Naive thymus-derived CD4-positive, alpha-beta T cell (primary cell): ENCODE data around the gene PGAM1. TPM values are rescaled to one million over a fixed set of nuclear protein-coding genes. Genes with fewer than 3 reads are reported as not detected.

Source experiments
- ATAC-seq: fragments of 150-1000 bp; cut with Tn5 transposase; 2 replicates; pipeline ENCODE4 v1.10.0; 2021; ENCODE audit warnings: mild to moderate bottlenecking, moderate library complexity
- CTCF ChIA-PET: fragments of 350-600 bp; sonication (Branson Sonifier 250); formaldehyde crosslinking; loops from one replicate; lab custom pipeline; 2021; ENCODE audit warnings: antibody characterized with exemption; lab: Charles Lee
- POLR2A ChIA-PET: fragments of 350-600 bp; sonication (Branson Sonifier 250); formaldehyde crosslinking; loops from one replicate; lab custom pipeline; 2021; ENCODE audit warnings: antibody characterized with exemption, inconsistent platforms; lab: Charles Lee
- DNase-seq, 9 donors: peaks; one replicate each; pipeline versions ENCODE4 v3.0.0 to v3.0.0-alpha.2; 2020 to 2022; ENCODE audit warnings: mixed read lengths in 1 of 9
- H3K27ac ChIP-seq: one replicate; pipeline ENCODE4 v1.7.0; 2013; ENCODE audit warnings: mild to moderate bottlenecking, low read depth, low read length, moderate library complexity
- H3K27me3 ChIP-seq, 2 donors: one replicate each; pipeline ENCODE4 v1.7.0; 2013; ENCODE audit warnings: low read length in 2 of 2, mild to moderate bottlenecking in 2 of 2, moderate library complexity in 2 of 2; ENCODE audit not compliant: control insufficient read depth in 2 of 2, insufficient read depth in 2 of 2
- H3K36me3 ChIP-seq, 3 experiments: 1 replicate in 2 of 3; 2 replicates in 1 of 3; pipeline ENCODE4 v1.7.0; 2013; ENCODE audit warnings: low read length in 3 of 3, mild to moderate bottlenecking in 3 of 3, moderate library complexity in 1 of 3; ENCODE audit not compliant: insufficient read depth in 3 of 3, control insufficient read depth in 2 of 3
- H3K4me1 ChIP-seq, 2 donors: one replicate each; pipeline ENCODE4 v1.7.0; 2013; ENCODE audit warnings: low read length in 2 of 2, mild to moderate bottlenecking in 2 of 2, moderate library complexity in 1 of 2; ENCODE audit not compliant: control insufficient read depth in 2 of 2, insufficient read depth in 2 of 2
- H3K4me3 ChIP-seq: 2 replicates; pipeline ENCODE4 v1.7.0; 2013; ENCODE audit warnings: mild to moderate bottlenecking, low read length
- H3K9me3 ChIP-seq, 3 experiments: 1 replicate in 2 of 3; 2 replicates in 1 of 3; pipeline ENCODE4 v1.7.0; 2013; ENCODE audit warnings: low read length in 3 of 3; ENCODE audit not compliant: control insufficient read depth in 2 of 3
- H3K27ac Mint-ChIP-seq, 9 donors: one replicate each; pipeline ENCODE4 v1.8.0; 2020 to 2022; ENCODE audit warnings: mixed read lengths in 9 of 9, mild to moderate bottlenecking in 8 of 9, moderate library complexity in 5 of 9, inconsistent platforms in 2 of 9
- H3K27me3 Mint-ChIP-seq, 5 donors: one replicate each; pipeline ENCODE4 v1.8.0; 2021 to 2022; ENCODE audit warnings: mixed read lengths in 5 of 5, mild to moderate bottlenecking in 1 of 5
- H3K36me3 Mint-ChIP-seq, 5 donors: one replicate each; pipeline ENCODE4 v1.8.0; 2020 to 2022; ENCODE audit warnings: mixed read lengths in 5 of 5, mild to moderate bottlenecking in 3 of 5, inconsistent platforms in 1 of 5
- H3K4me1 Mint-ChIP-seq, 7 donors: one replicate each; pipeline ENCODE4 v1.8.0; 2020 to 2022; ENCODE audit warnings: mixed read lengths in 7 of 7, mild to moderate bottlenecking in 3 of 7, inconsistent platforms in 1 of 7
- H3K4me3 Mint-ChIP-seq, 10 donors: one replicate each; pipeline ENCODE4 v1.8.0; 2020 to 2022; ENCODE audit warnings: mild to moderate bottlenecking in 10 of 10, mixed read lengths in 10 of 10, moderate library complexity in 6 of 10, inconsistent platforms in 2 of 10
- H3K9me3 Mint-ChIP-seq, 11 donors: one replicate each; pipeline ENCODE4 v1.8.0; 2020 to 2022; ENCODE audit warnings: mixed read lengths in 11 of 11, mild to moderate bottlenecking in 4 of 11, inconsistent platforms in 1 of 11, moderate library complexity in 1 of 11
- intact Hi-C, 2 donors: fragments of 100-400 bp; cut with micrococcal nuclease; formaldehyde crosslinking; loops; one replicate each; pipeline ENCODE4 v1.15.1; 2023
- polyA plus RNA-seq, 2 donors: library from polyadenylated mRNA; unstranded; fragments of 300-500 nt; fragmentation: Illumina TruSeq; gene quantifications; one replicate each; pipeline ENCODE4 v1.2.3, GENCODE V29; 2021
- total RNA-seq, 6 experiments: library from RNA in 5 of 6; stranded (reverse) in 5 of 6; gene quantifications; 1 replicate in 5 of 6; 2 replicates in 1 of 6; pipeline ENCODE4 v1.2.3 and lab custom pipeline; 2021 to 2026

PGAM1 gene
- total and polyA plus RNA-seq, 7 experiments from 2014 or later = 58.5 to 536 (median 116) TPM

- peak overlapping the region; percentile 90 for H3K27ac ChIP-seq
- peak; percentile 26 for ATAC-seq
- peaks cover 6 to 22% (median 17%) of the 10 kb centered on the region in 7 donors for H3K4me1 Mint-ChIP-seq
Measured at GRCh38 chr10:97399843-97400545, 26.0 kb upstream of the PGAM1 start.

GRCh38 chr10:97400665-97401454 is 25.1 kb upstream of the PGAM1 start, which contains the start of gene RRP12:
Gene RRP12 (minus strand): TSS chr10:97401340. CDS start chr10:97401231, 109 bp downstream.
- peak within 1 kb of the TSS; percentile 90 to 97 (median 95) for H3K4me3 Mint-ChIP-seq
- peak within 1 kb of the TSS; percentile 81 to 99 (median 98) for H3K27ac Mint-ChIP-seq
- POLR2A ChIA-PET = interaction anchor here (0.6 to 1.5 kb wide), 16 partner anchors 14 to 1093 kb away, joined by 3 to 8 read pairs (median 3); partner anchors contain the start of genes AVPI1, EXOSC1, FRAT1 and FRAT2
- H3K27ac ChIP-seq = peak within 1 kb of the TSS; percentile 90
- H3K9me3 ChIP-seq = no peaks in the 10 kb centered on the region
- H3K4me1 ChIP-seq = peaks cover 13 to 15% of the 10 kb centered on the region in 2 donors
- H3K4me1 Mint-ChIP-seq = peaks cover 6 to 22% (median 17%) of the 10 kb centered on the region in 7 donors
- peak; percentile 96 for ATAC-seq
- intact Hi-C loops = loop anchor here (1.0 to 10.0 kb wide), 14 partner anchors 25 to 816 kb away; partner anchors contain the start of genes ARHGAP19 (in 2 of the 2), EXOSC1 (in 2 of the 2), MMS19 (in 2 of the 2) and PGAM1 (in 2 of the 2)
- peaks cover 0 to 2% (median 0%) of the 10 kb centered on the region in 11 donors for H3K9me3 Mint-ChIP-seq
- H3K4me3 ChIP-seq = peak within 1 kb of the TSS; percentile 73
- CTCF ChIA-PET = interaction anchor here (0.5 to 2.1 kb wide), 10 partner anchors 9 to 122 kb away, joined by 3 to 7 read pairs (median 3); no protein-coding TSS in a partner anchor
- peaks cover 0 to 8% (median 6%) of the 10 kb centered on the region in 3 experiments for H3K36me3 ChIP-seq
- H3K36me3 Mint-ChIP-seq = peaks cover 0 to 6% (median 5%) of the 10 kb centered on the region in 5 donors
- H3K27me3 ChIP-seq = no peaks in the 10 kb centered on the region
- no peaks in the 10 kb centered on the region for H3K27me3 Mint-ChIP-seq
- DNase-seq = peak; percentile 47 to 96 (median 92)

More at GRCh38 chr10:97399843-97400545, 26.0 kb upstream of the PGAM1 start:
- peak overlapping the region; percentile 73 for H3K4me3 ChIP-seq
- ChIA-PET CTCF (interaction anchor here (0.5 to 2.1 kb wide), 5 partner anchors 14 to 182 kb away, joined by 3 to 7 read pairs (median 4); no protein-coding TSS in a partner anchor), POLR2A (interaction anchor here (0.7 to 1.5 kb wide), 7 partner anchors 19 to 287 kb away, joined by 3 to 7 read pairs (median 3); partner anchors contain the start of genes AVPI1 and FRAT2)
- H3K27ac Mint-ChIP-seq = peak overlapping the region; percentile 81 to 99 (median 98)
- peak in 5 of 9 donors; percentile 14 to 56 (median 22) for DNase-seq
- intact Hi-C loops = loop anchor here (2.0 to 10.0 kb wide), 4 partner anchors 121 to 815 kb away; partner anchors contain the start of genes TM9SF3 (in 1 of the 2) and ZFYVE27 (in 1 of the 2)
- peak overlapping the region; percentile 90 to 97 (median 95) for H3K4me3 Mint-ChIP-seq
- H3K4me1 ChIP-seq = peaks cover 13 to 15% of the 10 kb centered on the region in 2 donors
- no peaks in the 10 kb centered on the region for H3K27me3 Mint-ChIP-seq
- no peaks in the 10 kb centered on the region for H3K9me3 ChIP-seq
- peaks cover 0 to 7% (median 5%) of the 10 kb centered on the region in 5 donors for H3K36me3 Mint-ChIP-seq
- peaks cover 0 to 10% (median 6%) of the 10 kb centered on the region in 3 experiments for H3K36me3 ChIP-seq
- no peaks in the 10 kb centered on the region for H3K27me3 ChIP-seq
- H3K9me3 Mint-ChIP-seq = peaks cover 0 to 2% (median 0%) of the 10 kb centered on the region in 11 donors

- DNase-seq = no peak
- POLR2A ChIA-PET = interaction anchor here (0.6 to 1.5 kb wide), 13 partner anchors 13 to 1094 kb away, joined by 3 to 8 read pairs (median 3); partner anchors contain the start of genes AVPI1, EXOSC1, FRAT1 and FRAT2
- Mint-ChIP-seq H3K4me1 (peaks cover 6 to 22% (median 13%) of the 10 kb centered on the region in 7 donors), H3K9me3 (peaks cover 0 to 2% (median 0%) of the 10 kb centered on the region in 11 donors), H3K27me3 (no peaks in the 10 kb centered on the region), H3K4me3 (peak overlapping the region; percentile 90 to 97 (median 95)), H3K36me3 (peaks cover 0 to 1% (median 0%) of the 10 kb centered on the region in 5 donors), H3K27ac (peak overlapping the region; percentile 81 to 99 (median 98))
- peak overlapping the region; percentile 90 for H3K27ac ChIP-seq
- no peaks in the 10 kb centered on the region for H3K9me3 ChIP-seq
- peak overlapping the region; percentile 73 for H3K4me3 ChIP-seq
- peaks cover 0 to 1% (median 0%) of the 10 kb centered on the region in 3 experiments for H3K36me3 ChIP-seq
- H3K27me3 ChIP-seq = no peaks in the 10 kb centered on the region
- intact Hi-C loops = loop anchor here (1.0 to 10.0 kb wide), 14 partner anchors 25 to 817 kb away; partner anchors contain the start of genes ARHGAP19 (in 2 of the 2), EXOSC1 (in 2 of the 2), MMS19 (in 2 of the 2) and PGAM1 (in 2 of the 2)
- H3K4me1 ChIP-seq = peaks cover 13 to 15% of the 10 kb centered on the region in 2 donors
- ATAC-seq = no peak
- CTCF ChIA-PET = interaction anchor here (0.6 to 2.1 kb wide), 9 partner anchors 8 to 122 kb away, joined by 3 to 7 read pairs (median 3); no protein-coding TSS in a partner anchor
Measured at GRCh38 chr10:97401455-97401919, 24.5 kb upstream of the PGAM1 start.

GRCh38 chr10:97404044-97404443 is 21.9 kb upstream of the PGAM1 start:
- Histone ChIP-seq H3K27me3 (no peaks in the 10 kb centered on the region), H3K36me3 (no peaks in the 10 kb centered on the region), H3K9me3 (no peaks in the 10 kb centered on the region), H3K4me3 (no peak overlapping the region), H3K27ac (no peak overlapping the region), H3K4me1 (peaks cover 17 to 22% of the 10 kb centered on the region in 2 donors)
- no peak for ATAC-seq
- no peaks in the 10 kb centered on the region for H3K36me3 Mint-ChIP-seq
- DNase-seq = no peak
- peaks cover 0 to 2% (median 0%) of the 10 kb centered on the region in 11 donors for H3K9me3 Mint-ChIP-seq
- H3K4me3 Mint-ChIP-seq = no peak overlapping the region
- peaks cover 9 to 31% (median 23%) of the 10 kb centered on the region in 7 donors for H3K4me1 Mint-ChIP-seq
- H3K27ac Mint-ChIP-seq = peak overlapping the region in 1 of 9 donors; percentile 54
- ChIA-PET CTCF (interaction anchor here (0.8 kb wide), 1 partner anchor 150 kb away, joined by 3 read pairs; no protein-coding TSS in a partner anchor), POLR2A (no interaction called here)
- H3K27me3 Mint-ChIP-seq = no peaks in the 10 kb centered on the region
- intact Hi-C loops = loop anchor here (5.0 to 10.0 kb wide), 2 partner anchors 127 to 819 kb away; partner anchors contain the start of gene TM9SF3 (in 1 of the 2)

GRCh38 chr10:97406064-97406463 is 19.9 kb upstream of the PGAM1 start:
- POLR2A ChIA-PET = interaction anchor here (0.9 kb wide), 1 partner anchor 147 kb away, joined by 3 read pairs; no protein-coding TSS in a partner anchor
- DNase-seq = no peak
- Histone ChIP-seq H3K27ac (no peak overlapping the region), H3K9me3 (no peaks in the 10 kb centered on the region), H3K27me3 (no peaks in the 10 kb centered on the region), H3K4me1 (peaks cover 9 to 11% of the 10 kb centered on the region in 2 donors), H3K36me3 (no peaks in the 10 kb centered on the region), H3K4me3 (no peak overlapping the region)
- H3K27ac Mint-ChIP-seq = peak overlapping the region in 3 of 9 donors; percentile 29 to 61 (median 32)
- H3K9me3 Mint-ChIP-seq = peaks cover 0 to 2% (median 0%) of the 10 kb centered on the region in 11 donors
- intact Hi-C loops = loop anchor here in 1 of 2 donors (2.0 to 10.0 kb wide), 2 partner anchors 325 to 821 kb away; partner anchors contain the start of gene TM9SF3
- CTCF ChIA-PET = interaction anchor here (1.0 to 1.6 kb wide), 4 partner anchors 9 to 89 kb away, joined by 3 to 7 read pairs (median 5); no protein-coding TSS in a partner anchor
- peaks cover 6 to 18% (median 14%) of the 10 kb centered on the region in 7 donors for H3K4me1 Mint-ChIP-seq
- no peak overlapping the region for H3K4me3 Mint-ChIP-seq
- ATAC-seq = peak; percentile 14
- H3K27me3 Mint-ChIP-seq = no peaks in the 10 kb centered on the region
- H3K36me3 Mint-ChIP-seq = no peaks in the 10 kb centered on the region
